K562 (cell line): ENCODE data around the gene CENPX. TPM values are rescaled to one million over a fixed set of nuclear protein-coding genes. Genes with fewer than 3 reads are reported as not detected.

ENCODE experiments used
- ATAC-seq: fragments of 200-7000 bp; cut with Tn5 transposase; 3 replicates; pipeline ENCODE4 v1.9.1; 2020; ENCODE audit warnings: moderate library complexity
- BruUV-seq: library from RNA; stranded (reverse); fragments of 400-500 nt; replicated peaks from 2 replicates; lab custom pipeline; 2021; lab: Mats Ljungman, UMichigan
- CTCF ChIA-PET: fragments of 300-600 bp; formaldehyde crosslinking; extraction: SDS; loops from one replicate; lab custom pipeline; 2021; ENCODE audit warnings: low intra/inter-chr PET ratio; lab: Yijun Ruan, JAX
- POLR2A ChIA-PET: fragments of 300-600, 350-650 bp; sonication (Branson Sonifier 250); formaldehyde crosslinking; extraction: SDS; loops from one replicate; lab custom pipeline; 2021; ENCODE audit warnings: antibody characterized with exemption, inconsistent platforms; lab: Yijun Ruan, JAX
- DNase-seq, 4 experiments: peaks; one replicate each; pipeline versions ENCODE4 v3.0.0 to v3.0.0-alpha.2; 2011 to 2018; ENCODE audit warnings: low spot score in 3 of 4, mixed read lengths in 3 of 4; ENCODE audit errors: extremely low read depth in 1 of 4
- FAIRE-seq: peaks from 2 replicates; lab custom pipeline; 2011; peaks lifted over from hg19 to GRCh38; lab: Jason Lieb, UNC
- H2AFZ ChIP-seq: 2 replicates; pipeline ENCODE4 v1.6.0; 2011; ENCODE audit warnings: low read depth, low read length, control low read depth, inconsistent platforms
- H3K27ac ChIP-seq: fragments of 200-600 bp; 3 replicates; pipeline ENCODE4 v1.8.0; 2011; ENCODE audit warnings: low read depth, mild to moderate bottlenecking, control low read depth, inconsistent platforms, low read length, moderate library complexity, mixed read lengths; ENCODE audit errors: extremely low read depth
- H3K27me3 ChIP-seq, 2 experiments: fragments of 300-600 bp in 1 of 2; 2 replicates in 1 of 2; 3 replicates in 1 of 2; pipeline versions ENCODE4 v1.6.0 to v1.8.0; 2011; ENCODE audit warnings: inconsistent platforms in 2 of 2, low read length in 2 of 2, mild to moderate bottlenecking in 1 of 2, mixed read lengths in 1 of 2, moderate library complexity in 1 of 2; ENCODE audit not compliant: control insufficient read depth in 2 of 2, insufficient read depth in 2 of 2
- H3K36me3 ChIP-seq: fragments of 300-600 bp; 3 replicates; pipeline ENCODE4 v1.8.0; 2011; ENCODE audit warnings: mild to moderate bottlenecking, low read length, inconsistent platforms; ENCODE audit not compliant: control insufficient read depth, insufficient read depth
- H3K4me1 ChIP-seq, 2 experiments: fragments of 200-600 bp in 1 of 2; replicated peaks in 1 of 2; 2 replicates in 1 of 2; 3 replicates in 1 of 2; pipeline versions ENCODE4 v1.5.1 to v1.8.0; 2011; ENCODE audit warnings: inconsistent platforms in 2 of 2, low read length in 2 of 2, mild to moderate bottlenecking in 1 of 2, mixed read lengths in 1 of 2, moderate library complexity in 1 of 2; ENCODE audit not compliant: control insufficient read depth in 2 of 2, insufficient read depth in 2 of 2
- H3K4me2 ChIP-seq: 2 replicates; pipeline ENCODE4 v1.6.1; 2011; ENCODE audit warnings: low read length, control low read depth, inconsistent platforms, mixed read lengths; ENCODE audit not compliant: insufficient read depth
- H3K4me3 ChIP-seq: fragments of 200-600 bp; sonication (generic), shearing (Covaris generic); 2 replicates; pipeline ENCODE4 v1.5.1; 2016; ENCODE audit warnings: control low read depth, inconsistent platforms
- H3K79me2 ChIP-seq: fragments of 200-600 bp; 3 replicates; pipeline ENCODE4 v1.8.0; 2011; ENCODE audit warnings: low read length, inconsistent platforms; ENCODE audit not compliant: control insufficient read depth, insufficient read depth
- H3K9ac ChIP-seq, 2 experiments: 2 replicates each; pipeline versions ENCODE4 v1.6.0 to v1.6.1; 2011; ENCODE audit warnings: low read depth in 2 of 2, low read length in 2 of 2, control low read depth in 1 of 2, inconsistent platforms in 1 of 2, mild to moderate bottlenecking in 1 of 2, mixed read lengths in 1 of 2; ENCODE audit not compliant: insufficient read depth in 1 of 2
- H3K9me1 ChIP-seq: one replicate; pipeline ENCODE4 v1.6.0; 2011; ENCODE audit warnings: inconsistent platforms, mild to moderate bottlenecking, low read length, moderate library complexity; ENCODE audit not compliant: control insufficient read depth, insufficient read depth
- H3K9me3 ChIP-seq: replicated peaks from 2 replicates; pipeline ENCODE4 v1.5.1; 2011; ENCODE audit warnings: low read depth, low read length, inconsistent platforms; ENCODE audit not compliant: control insufficient read depth, insufficient read depth
- H4K20me1 ChIP-seq: replicated peaks from 2 replicates; pipeline ENCODE4 v1.6.1; 2011; ENCODE audit warnings: low read length, inconsistent platforms, mixed read lengths; ENCODE audit not compliant: control insufficient read depth, insufficient read depth
- WGBS: fragments of 100-300 bp; shearing (Covaris generic); methylation state at CpG from one replicate; pipeline ENCODE4 v1.1.6; 2016; ENCODE audit warnings: low coverage, mixed read lengths; ENCODE audit not compliant: insufficient coverage; ENCODE audit errors: missing lambda C conversion rate; 5-methylcytosine and 5-hydroxymethylcytosine counted together
- in situ Hi-C: fragments of 300-500 bp; cut with MboI; formaldehyde crosslinking; loops from 4 replicates; pipeline ENCODE4 v1.15.0; 2018; ENCODE audit warnings: inconsistent platforms, mixed read lengths
- intact Hi-C: fragments of 100-400 bp; cut with micrococcal nuclease; formaldehyde crosslinking; loops from 2 replicates; pipeline ENCODE4 v1.14.2; 2022
- polyA plus RNA-seq, 8 experiments: library from polyadenylated mRNA; depleted of rRNA in 4 of 8; stranded (reverse) in 5 of 8; unstranded in 3 of 8; fragments of >200 nt; fragmentation: Nextera tagmentation in 2 of 8; fragmentation: Illumina TruSeq in 1 of 8; extraction: Ambion mirVana in 2 of 8; extraction: Trizol in 1 of 8; gene quantifications; 2 replicates each; pipeline versions ENCODE4 v1.2.1 to v1.2.3, GENCODE V29; 2011 to 2014; ENCODE audit warnings: inconsistent platforms in 1 of 8, missing spikeins in 1 of 8
- total RNA-seq, 7 experiments: library from RNA; depleted of rRNA in 6 of 7; stranded (reverse); fragments of >200 nt in 6 of 7; fragmentation: Illumina TruSeq in 2 of 7; extraction: Trizol in 2 of 7; gene quantifications; 2 replicates each; pipeline versions ENCODE4 v1.2.1 to v1.2.3, GENCODE V29; 2011 to 2021; ENCODE audit warnings: low replicate concordance in 1 of 7
- TF ChIP-seq, protein P1 (sequence below): sonication (generic); formaldehyde crosslinking; IDR thresholded peaks from 2 replicates; pipeline ENCODE4 v1.8.0; 2022; ENCODE audit warnings: missing genetic modification reagents, mild to moderate bottlenecking, borderline replicate concordance
- TF ChIP-seq, protein P2 (sequence below): sonication (generic); formaldehyde crosslinking; IDR thresholded peaks from 2 replicates; pipeline ENCODE4 v1.8.0; 2023; ENCODE audit warnings: missing genetic modification reagents, mild to moderate bottlenecking, borderline replicate concordance
- TF ChIP-seq, protein P3 (sequence below): fragments of 250-450 bp; sonication (Bioruptor Pico); IDR thresholded peaks from 2 replicates; pipeline ENCODE4 v1.9.0; 2021; ENCODE audit warnings: mild to moderate bottlenecking, inconsistent platforms
- TF ChIP-seq, protein P4 (sequence below): fragments of 450-650 bp; IDR thresholded peaks from 2 replicates; pipeline ENCODE4 v1.7.0; 2016; ENCODE audit warnings: borderline replicate concordance
- TF ChIP-seq, protein P5 (sequence below): fragments of 250-450 bp; sonication (Bioruptor Pico); IDR thresholded peaks from 2 replicates; pipeline ENCODE4 v1.4.0; 2020; ENCODE audit warnings: mild to moderate bottlenecking

The CENPX gene
- total and polyA plus RNA-seq, 9 of the 15 experiments (the other 6 are each of a cell fraction or from before 2014, with no cell fraction given): 32.7 to 352 (median 127) TPM

DNA sequence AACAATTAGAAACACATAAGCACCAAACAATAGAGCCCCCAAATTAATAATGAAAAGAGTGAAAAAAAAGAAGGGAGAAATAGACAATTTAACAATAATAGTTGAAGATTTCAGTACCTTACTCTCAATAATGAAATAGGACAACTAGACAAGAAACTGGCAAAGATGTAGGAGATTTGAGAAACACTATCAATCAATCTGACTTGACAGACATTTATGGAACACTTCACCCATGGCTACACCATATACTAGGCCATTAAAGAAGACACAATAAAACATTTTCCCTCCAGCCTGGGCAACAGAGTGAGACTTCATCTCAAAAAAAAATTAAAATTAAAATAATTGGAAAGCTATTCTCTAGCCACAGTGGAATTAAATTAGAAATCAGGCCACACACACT, 47.9 kb upstream of the CENPX start (continued):
- TF ChIP-seq, protein P1, sequence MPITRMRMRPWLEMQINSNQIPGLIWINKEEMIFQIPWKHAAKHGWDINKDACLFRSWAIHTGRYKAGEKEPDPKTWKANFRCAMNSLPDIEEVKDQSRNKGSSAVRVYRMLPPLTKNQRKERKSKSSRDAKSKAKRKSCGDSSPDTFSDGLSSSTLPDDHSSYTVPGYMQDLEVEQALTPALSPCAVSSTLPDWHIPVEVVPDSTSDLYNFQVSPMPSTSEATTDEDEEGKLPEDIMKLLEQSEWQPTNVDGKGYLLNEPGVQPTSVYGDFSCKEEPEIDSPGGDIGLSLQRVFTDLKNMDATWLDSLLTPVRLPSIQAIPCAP (CRISPR knock-in tag): no peak
- TF ChIP-seq, all 486 proteins: peak for 3

DNA sequence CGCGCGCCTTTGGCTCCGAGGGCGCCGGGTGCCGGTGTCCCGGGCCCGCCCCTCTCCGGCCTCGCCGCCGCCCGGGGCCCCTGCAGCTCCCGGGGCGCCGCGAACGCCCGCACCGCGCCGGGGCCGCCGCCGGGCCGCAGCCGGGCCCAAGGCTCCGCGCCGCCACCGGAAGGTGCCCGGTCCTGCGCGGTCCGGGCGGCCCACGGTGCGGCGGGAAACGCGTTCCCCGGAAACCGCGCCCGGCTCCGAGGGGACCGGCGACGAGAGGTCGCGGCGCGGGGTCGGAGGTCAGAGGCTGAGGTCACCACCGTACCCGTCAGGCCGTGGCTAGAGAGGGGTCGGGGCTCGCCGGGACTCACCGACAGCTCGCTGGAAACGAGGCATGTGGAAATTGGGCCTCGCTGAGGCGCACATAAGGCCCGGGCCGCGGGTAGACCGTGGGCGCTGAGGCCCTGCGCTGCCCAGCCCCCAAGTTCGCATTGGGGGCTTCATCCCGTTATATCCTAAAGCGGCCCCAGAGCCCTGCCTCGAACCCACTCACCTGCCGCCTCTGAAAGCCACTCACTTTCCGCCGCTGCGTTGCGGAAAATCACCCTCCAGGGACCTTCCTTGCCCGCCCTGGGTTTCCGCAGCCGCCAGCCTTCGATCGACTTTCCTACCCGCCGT, 43.1 kb upstream of the CENPX start, which contains the start of gene DUS1L:
Gene DUS1L (minus strand): TSS at position 167 of the 666 bp plus-strand sequence. CDS start 745 bp downstream, outside the sequence.
- in situ Hi-C loops: no loop called here
- TF ChIP-seq, protein P2, sequence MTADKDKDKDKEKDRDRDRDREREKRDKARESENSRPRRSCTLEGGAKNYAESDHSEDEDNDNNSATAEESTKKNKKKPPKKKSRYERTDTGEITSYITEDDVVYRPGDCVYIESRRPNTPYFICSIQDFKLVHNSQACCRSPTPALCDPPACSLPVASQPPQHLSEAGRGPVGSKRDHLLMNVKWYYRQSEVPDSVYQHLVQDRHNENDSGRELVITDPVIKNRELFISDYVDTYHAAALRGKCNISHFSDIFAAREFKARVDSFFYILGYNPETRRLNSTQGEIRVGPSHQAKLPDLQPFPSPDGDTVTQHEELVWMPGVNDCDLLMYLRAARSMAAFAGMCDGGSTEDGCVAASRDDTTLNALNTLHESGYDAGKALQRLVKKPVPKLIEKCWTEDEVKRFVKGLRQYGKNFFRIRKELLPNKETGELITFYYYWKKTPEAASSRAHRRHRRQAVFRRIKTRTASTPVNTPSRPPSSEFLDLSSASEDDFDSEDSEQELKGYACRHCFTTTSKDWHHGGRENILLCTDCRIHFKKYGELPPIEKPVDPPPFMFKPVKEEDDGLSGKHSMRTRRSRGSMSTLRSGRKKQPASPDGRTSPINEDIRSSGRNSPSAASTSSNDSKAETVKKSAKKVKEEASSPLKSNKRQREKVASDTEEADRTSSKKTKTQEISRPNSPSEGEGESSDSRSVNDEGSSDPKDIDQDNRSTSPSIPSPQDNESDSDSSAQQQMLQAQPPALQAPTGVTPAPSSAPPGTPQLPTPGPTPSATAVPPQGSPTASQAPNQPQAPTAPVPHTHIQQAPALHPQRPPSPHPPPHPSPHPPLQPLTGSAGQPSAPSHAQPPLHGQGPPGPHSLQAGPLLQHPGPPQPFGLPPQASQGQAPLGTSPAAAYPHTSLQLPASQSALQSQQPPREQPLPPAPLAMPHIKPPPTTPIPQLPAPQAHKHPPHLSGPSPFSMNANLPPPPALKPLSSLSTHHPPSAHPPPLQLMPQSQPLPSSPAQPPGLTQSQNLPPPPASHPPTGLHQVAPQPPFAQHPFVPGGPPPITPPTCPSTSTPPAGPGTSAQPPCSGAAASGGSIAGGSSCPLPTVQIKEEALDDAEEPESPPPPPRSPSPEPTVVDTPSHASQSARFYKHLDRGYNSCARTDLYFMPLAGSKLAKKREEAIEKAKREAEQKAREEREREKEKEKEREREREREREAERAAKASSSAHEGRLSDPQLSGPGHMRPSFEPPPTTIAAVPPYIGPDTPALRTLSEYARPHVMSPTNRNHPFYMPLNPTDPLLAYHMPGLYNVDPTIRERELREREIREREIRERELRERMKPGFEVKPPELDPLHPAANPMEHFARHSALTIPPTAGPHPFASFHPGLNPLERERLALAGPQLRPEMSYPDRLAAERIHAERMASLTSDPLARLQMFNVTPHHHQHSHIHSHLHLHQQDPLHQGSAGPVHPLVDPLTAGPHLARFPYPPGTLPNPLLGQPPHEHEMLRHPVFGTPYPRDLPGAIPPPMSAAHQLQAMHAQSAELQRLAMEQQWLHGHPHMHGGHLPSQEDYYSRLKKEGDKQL (CRISPR knock-in tag): no peak
- TF ChIP-seq, protein P3, sequence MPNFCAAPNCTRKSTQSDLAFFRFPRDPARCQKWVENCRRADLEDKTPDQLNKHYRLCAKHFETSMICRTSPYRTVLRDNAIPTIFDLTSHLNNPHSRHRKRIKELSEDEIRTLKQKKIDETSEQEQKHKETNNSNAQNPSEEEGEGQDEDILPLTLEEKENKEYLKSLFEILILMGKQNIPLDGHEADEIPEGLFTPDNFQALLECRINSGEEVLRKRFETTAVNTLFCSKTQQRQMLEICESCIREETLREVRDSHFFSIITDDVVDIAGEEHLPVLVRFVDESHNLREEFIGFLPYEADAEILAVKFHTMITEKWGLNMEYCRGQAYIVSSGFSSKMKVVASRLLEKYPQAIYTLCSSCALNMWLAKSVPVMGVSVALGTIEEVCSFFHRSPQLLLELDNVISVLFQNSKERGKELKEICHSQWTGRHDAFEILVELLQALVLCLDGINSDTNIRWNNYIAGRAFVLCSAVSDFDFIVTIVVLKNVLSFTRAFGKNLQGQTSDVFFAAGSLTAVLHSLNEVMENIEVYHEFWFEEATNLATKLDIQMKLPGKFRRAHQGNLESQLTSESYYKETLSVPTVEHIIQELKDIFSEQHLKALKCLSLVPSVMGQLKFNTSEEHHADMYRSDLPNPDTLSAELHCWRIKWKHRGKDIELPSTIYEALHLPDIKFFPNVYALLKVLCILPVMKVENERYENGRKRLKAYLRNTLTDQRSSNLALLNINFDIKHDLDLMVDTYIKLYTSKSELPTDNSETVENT (CRISPR knock-in tag): 0 out of 2 replicates have a peak, but pooled peaks have one; percentile 38
- TF ChIP-seq, protein P4, sequence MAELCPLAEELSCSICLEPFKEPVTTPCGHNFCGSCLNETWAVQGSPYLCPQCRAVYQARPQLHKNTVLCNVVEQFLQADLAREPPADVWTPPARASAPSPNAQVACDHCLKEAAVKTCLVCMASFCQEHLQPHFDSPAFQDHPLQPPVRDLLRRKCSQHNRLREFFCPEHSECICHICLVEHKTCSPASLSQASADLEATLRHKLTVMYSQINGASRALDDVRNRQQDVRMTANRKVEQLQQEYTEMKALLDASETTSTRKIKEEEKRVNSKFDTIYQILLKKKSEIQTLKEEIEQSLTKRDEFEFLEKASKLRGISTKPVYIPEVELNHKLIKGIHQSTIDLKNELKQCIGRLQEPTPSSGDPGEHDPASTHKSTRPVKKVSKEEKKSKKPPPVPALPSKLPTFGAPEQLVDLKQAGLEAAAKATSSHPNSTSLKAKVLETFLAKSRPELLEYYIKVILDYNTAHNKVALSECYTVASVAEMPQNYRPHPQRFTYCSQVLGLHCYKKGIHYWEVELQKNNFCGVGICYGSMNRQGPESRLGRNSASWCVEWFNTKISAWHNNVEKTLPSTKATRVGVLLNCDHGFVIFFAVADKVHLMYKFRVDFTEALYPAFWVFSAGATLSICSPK: no peak
- TF ChIP-seq, protein P5, sequence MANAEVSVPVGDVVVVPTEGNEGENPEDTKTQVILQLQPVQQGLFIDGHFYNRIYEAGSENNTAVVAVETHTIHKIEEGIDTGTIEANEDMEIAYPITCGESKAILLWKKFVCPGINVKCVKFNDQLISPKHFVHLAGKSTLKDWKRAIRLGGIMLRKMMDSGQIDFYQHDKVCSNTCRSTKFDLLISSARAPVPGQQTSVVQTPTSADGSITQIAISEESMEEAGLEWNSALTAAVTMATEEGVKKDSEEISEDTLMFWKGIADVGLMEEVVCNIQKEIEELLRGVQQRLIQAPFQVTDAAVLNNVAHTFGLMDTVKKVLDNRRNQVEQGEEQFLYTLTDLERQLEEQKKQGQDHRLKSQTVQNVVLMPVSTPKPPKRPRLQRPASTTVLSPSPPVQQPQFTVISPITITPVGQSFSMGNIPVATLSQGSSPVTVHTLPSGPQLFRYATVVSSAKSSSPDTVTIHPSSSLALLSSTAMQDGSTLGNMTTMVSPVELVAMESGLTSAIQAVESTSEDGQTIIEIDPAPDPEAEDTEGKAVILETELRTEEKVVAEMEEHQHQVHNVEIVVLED (CRISPR knock-in tag): peak; percentile 88

More for the DNA sequence above, 43.1 kb upstream of the CENPX start, which contains the start of gene DUS1L:
- Histone ChIP-seq H4K20me1 (no peaks in the 10 kb centered on the region), H3K27me3 (no peaks in the 10 kb centered on the region), H3K4me3 (peak within 1 kb of the TSS; percentile 99), H3K4me1 (peaks cover 3 to 54% of the 10 kb centered on the region in 2 experiments; a peak in 3 of 5 replicates), H3K36me3 (peaks cover 37% of the 10 kb centered on the region; the same call in 2 of the 3 replicates), H3K9me1 (no peaks in the 10 kb centered on the region), H3K4me2 (peak within 1 kb of the TSS; percentile 91), H2AFZ (peak within 1 kb of the TSS; percentile 99), H3K79me2 (peaks cover 28% of the 10 kb centered on the region), H3K27ac (peak within 1 kb of the TSS; percentile 87), H3K9ac (peak within 1 kb of the TSS; percentile 98 to 100), H3K9me3 (no peaks in the 10 kb centered on the region)
- POLR2A ChIA-PET: interaction anchor here (1.0 to 3.9 kb wide), 4 partner anchors 11 to 33 kb away, joined by 3 to 24 read pairs (median 5); partner anchors contain the start of gene FASN
- peak; percentile 76 to 91 (median 89) for DNase-seq
- peak; percentile 81 for ATAC-seq
- CTCF ChIA-PET: no interaction called here
- BruUV-seq: TSS peak; percentile 97
- no peak for FAIRE-seq
- WGBS: 27% methylated on average over 59 of the region's 88 CpGs
- intact Hi-C loops: no loop called here
